HepG2 (cell line): ENCODE data around the gene LAMB4.

Experiments
- ETV6 ChIP-seq: sonication (generic); formaldehyde crosslinking; conservative IDR thresholded peaks from 2 replicates; pipeline ENCODE4 v1.4.0; 2020; ENCODE audit warnings: missing genetic modification reagents
- TF ChIP-seq, protein P1 (sequence below): IDR thresholded peaks from 2 replicates; pipeline ENCODE4 v1.6.1; 2016; ENCODE audit warnings: low read depth

DNA sequence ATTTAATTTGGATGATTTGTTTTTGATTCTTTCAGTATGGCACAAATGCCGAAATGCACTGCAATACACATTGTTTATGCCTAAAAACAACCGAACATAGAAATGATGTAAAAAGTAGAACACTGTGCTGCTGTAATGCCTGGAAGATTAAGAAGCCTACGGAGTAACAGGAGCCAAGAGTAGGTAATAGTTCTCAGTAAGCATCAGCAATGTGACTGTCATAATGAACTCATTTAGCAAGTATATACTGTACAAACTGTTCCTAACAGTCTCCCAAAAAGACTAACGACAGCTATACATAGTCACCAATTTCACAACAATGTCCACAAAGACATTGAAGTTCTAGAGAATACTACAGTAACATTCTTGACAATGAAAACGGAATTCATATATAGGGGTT is 19.0 kb upstream of the LAMB4 start:
- no peak for TF ChIP-seq ETV6 (CRISPR knock-in tag)
- TF ChIP-seq, protein P1, sequence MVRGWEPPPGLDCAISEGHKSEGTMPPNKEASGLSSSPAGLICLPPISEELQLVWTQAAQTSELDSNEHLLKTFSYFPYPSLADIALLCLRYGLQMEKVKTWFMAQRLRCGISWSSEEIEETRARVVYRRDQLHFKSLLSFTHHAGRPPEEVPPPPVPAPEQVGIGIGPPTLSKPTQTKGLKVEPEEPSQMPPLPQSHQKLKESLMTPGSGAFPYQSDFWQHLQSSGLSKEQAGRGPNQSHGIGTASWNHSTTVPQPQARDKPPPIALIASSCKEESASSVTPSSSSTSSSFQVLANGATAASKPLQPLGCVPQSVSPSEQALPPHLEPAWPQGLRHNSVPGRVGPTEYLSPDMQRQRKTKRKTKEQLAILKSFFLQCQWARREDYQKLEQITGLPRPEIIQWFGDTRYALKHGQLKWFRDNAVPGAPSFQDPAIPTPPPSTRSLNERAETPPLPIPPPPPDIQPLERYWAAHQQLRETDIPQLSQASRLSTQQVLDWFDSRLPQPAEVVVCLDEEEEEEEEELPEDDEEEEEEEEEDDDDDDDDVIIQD (CRISPR knock-in tag): no peak
